ENCODE measurements around the gene PTPRT.

PTPRT gene

DNA sequence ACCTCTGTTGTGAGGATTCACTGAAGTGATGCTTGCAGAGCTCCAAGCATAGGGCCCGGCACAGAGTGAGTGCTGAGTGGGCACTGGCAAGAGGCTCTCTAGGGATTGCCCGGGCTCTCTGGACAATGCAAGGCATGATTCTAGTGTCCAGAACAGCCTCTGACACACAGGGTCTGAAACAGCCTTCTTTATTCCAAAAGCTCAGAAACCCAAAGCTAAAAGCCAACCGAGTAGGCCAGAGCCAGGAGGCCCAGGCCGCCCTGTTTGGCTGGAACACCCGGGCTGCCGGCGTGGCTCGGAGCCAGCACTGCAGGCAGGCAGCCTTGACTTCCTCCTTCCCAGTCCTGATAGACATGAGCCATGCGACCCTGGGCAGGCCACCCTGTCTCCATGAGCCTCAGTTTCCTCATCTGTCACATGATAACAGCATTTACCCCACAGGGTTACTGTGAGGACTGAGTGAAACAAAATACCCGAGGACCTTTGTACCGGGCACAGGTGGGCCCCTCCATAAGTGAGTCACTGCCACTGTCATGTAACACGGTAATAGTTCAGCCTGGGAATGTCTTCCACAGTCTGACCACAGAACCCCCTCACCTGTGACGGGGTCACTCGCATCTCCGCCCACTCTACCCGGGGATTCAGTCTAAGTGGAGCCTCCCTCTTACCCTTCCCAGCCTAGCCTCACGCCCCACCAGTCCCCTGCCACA lies 51.5 kb downstream of the PTPRT start:
- H3K4me1 ChIP-seq (ENCODE audit: control insufficient read depth in 1 of 2, insufficient read depth in 2 of 2, low read length in 2 of 2), result no peaks in the 10 kb centered on the region
- H3K27ac ChIP-seq (ENCODE audit: low read depth, low read length), result no peak overlapping the region
- no peak overlapping the region for H3K4me3 ChIP-seq (ENCODE audit: low read depth in 1 of 2, low read length in 2 of 2)
- H3K9me3 ChIP-seq (ENCODE audit: control insufficient read depth in 1 of 2, low read length in 2 of 2), result no peaks in the 10 kb centered on the region
- no peaks in the 10 kb centered on the region for H3K36me3 ChIP-seq (ENCODE audit: control insufficient read depth in 1 of 2, insufficient read depth in 2 of 2, low read length in 2 of 2)
- H3K27me3 ChIP-seq (ENCODE audit: control insufficient read depth in 1 of 2, insufficient read depth in 2 of 2, low read length in 2 of 2), result no peaks in the 10 kb centered on the region
- H3K9ac ChIP-seq (ENCODE audit: low read depth in 1 of 2, low read length in 2 of 2), result no peak overlapping the region

DNA sequence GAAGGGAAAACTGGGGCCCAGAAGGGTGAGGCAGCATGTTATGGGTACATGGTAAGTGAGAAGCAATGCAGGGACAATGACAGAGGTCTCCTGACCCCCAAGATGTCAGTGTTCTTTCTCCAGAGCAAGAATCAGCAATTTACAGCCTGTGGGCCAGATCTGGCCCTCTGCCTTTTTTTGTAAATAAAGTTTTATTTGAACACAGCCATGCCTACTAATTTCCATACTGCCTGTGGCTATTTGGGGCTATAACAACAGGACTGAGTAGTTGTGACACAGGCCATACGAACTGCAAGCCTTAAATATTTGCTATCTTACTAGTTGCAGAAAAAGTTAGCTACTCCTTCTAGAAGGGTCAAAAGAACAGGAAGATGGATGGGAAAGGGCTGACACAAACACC lies 52.5 kb downstream of the PTPRT start:
- no peak overlapping the region for H3K4me3 ChIP-seq (ENCODE audit: low read depth in 1 of 2, low read length in 2 of 2)
- H3K36me3 ChIP-seq (ENCODE audit: control insufficient read depth in 1 of 2, insufficient read depth in 2 of 2, low read length in 2 of 2), result no peaks in the 10 kb centered on the region
- H3K27ac ChIP-seq (ENCODE audit: low read depth, low read length), result no peak overlapping the region
- H3K4me1 ChIP-seq (ENCODE audit: control insufficient read depth in 1 of 2, insufficient read depth in 2 of 2, low read length in 2 of 2), result no peaks in the 10 kb centered on the region
- no peaks in the 10 kb centered on the region for H3K27me3 ChIP-seq (ENCODE audit: control insufficient read depth in 1 of 2, insufficient read depth in 2 of 2, low read length in 2 of 2)
- no peaks in the 10 kb centered on the region for H3K9me3 ChIP-seq (ENCODE audit: control insufficient read depth in 1 of 2, low read length in 2 of 2)
- no peak overlapping the region for H3K9ac ChIP-seq (ENCODE audit: low read depth in 1 of 2, low read length in 2 of 2)

DNA sequence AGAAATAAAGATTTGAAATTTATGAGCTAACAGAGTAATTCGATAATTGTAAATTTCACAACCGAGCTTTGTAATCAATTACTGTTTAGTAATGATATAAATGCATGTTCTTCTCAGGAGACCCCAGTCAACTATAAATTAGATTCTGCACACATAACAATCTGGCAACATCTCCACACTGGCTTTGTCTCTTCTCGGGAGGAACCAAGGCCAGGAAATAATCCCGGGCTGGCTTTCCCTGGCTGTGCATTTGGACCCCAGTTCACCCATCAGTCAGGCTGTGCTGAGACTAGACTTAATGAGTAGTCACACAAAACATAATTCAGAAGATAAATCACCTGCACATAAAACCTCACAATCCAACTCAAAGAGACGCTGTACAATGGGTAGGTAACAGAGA lies 65.5 kb downstream of the PTPRT start:
- no peak overlapping the region for H3K27ac ChIP-seq (ENCODE audit: low read depth, low read length)
- no peak overlapping the region for H3K9ac ChIP-seq (ENCODE audit: low read depth in 1 of 2, low read length in 2 of 2)
- no peaks in the 10 kb centered on the region for H3K27me3 ChIP-seq (ENCODE audit: control insufficient read depth in 1 of 2, insufficient read depth in 2 of 2, low read length in 2 of 2)
- H3K9me3 ChIP-seq (ENCODE audit: control insufficient read depth in 1 of 2, low read length in 2 of 2), result no peaks in the 10 kb centered on the region
- no peaks in the 10 kb centered on the region for H3K36me3 ChIP-seq (ENCODE audit: control insufficient read depth in 1 of 2, insufficient read depth in 2 of 2, low read length in 2 of 2)
- H3K4me3 ChIP-seq (ENCODE audit: low read depth in 1 of 2, low read length in 2 of 2), result no peak overlapping the region
- H3K4me1 ChIP-seq (ENCODE audit: control insufficient read depth in 1 of 2, insufficient read depth in 2 of 2, low read length in 2 of 2), result no peaks in the 10 kb centered on the region

DNA sequence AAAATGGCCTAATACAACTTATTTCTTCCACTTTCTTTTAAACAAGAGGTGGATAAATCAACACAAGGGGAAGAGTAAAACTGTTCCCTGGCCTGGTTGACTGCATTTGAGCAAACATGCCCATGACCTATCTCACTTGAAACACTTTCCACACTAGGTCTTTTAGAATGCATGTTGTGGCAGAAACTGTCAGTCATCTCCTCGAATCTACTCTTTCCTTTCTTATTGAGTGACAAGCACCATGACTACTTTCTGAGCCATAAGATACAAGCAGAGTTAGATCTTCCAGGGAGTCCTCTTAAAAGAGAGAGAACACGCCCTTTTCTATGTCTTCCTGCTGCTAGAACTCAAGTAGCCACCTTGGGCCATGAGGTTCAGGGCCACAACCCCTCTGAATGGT lies 66.5 kb downstream of the PTPRT start:
- Histone ChIP-seq H3K4me3 (ENCODE audit: low read depth in 1 of 2, low read length in 2 of 2) (no peak overlapping the region), H3K4me1 (ENCODE audit: control insufficient read depth in 1 of 2, insufficient read depth in 2 of 2, low read length in 2 of 2) (no peaks in the 10 kb centered on the region), H3K27ac (ENCODE audit: low read depth, low read length) (no peak overlapping the region), H3K9me3 (ENCODE audit: control insufficient read depth in 1 of 2, low read length in 2 of 2) (no peaks in the 10 kb centered on the region), H3K27me3 (ENCODE audit: control insufficient read depth in 1 of 2, insufficient read depth in 2 of 2, low read length in 2 of 2) (no peaks in the 10 kb centered on the region), H3K36me3 (ENCODE audit: control insufficient read depth in 1 of 2, insufficient read depth in 2 of 2, low read length in 2 of 2) (no peaks in the 10 kb centered on the region), H3K9ac (ENCODE audit: low read depth in 1 of 2, low read length in 2 of 2) (no peak overlapping the region)

DNA sequence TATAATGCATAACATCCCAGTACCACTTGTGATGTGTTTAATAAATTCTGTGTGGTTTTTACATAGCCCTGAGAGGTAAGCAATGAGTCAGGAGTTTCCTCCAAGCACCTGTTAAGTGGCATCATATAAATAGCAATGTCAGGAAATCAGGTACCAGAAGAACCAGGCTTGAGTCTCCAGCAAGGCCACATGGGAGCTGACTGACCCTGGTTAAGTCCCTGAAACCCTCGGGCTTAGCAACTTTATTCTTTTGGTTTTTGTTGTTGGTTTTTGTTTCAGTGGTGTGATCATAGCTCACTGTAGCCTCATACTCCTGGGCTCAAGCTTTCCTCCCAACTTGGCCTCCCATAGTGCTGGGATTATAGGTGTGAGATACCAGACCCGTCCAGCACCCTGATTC lies 70.0 kb downstream of the PTPRT start:
- Histone ChIP-seq H3K4me1 (ENCODE audit: control insufficient read depth in 1 of 2, insufficient read depth in 2 of 2, low read length in 2 of 2) (no peaks in the 10 kb centered on the region), H3K27ac (ENCODE audit: low read depth, low read length) (no peak overlapping the region), H3K4me3 (ENCODE audit: low read depth in 1 of 2, low read length in 2 of 2) (no peak overlapping the region), H3K27me3 (ENCODE audit: control insufficient read depth in 1 of 2, insufficient read depth in 2 of 2, low read length in 2 of 2) (no peaks in the 10 kb centered on the region), H3K9me3 (ENCODE audit: control insufficient read depth in 1 of 2, low read length in 2 of 2) (no peaks in the 10 kb centered on the region), H3K36me3 (ENCODE audit: control insufficient read depth in 1 of 2, insufficient read depth in 2 of 2, low read length in 2 of 2) (no peaks in the 10 kb centered on the region), H3K9ac (ENCODE audit: low read depth in 1 of 2, low read length in 2 of 2) (no peak overlapping the region)

DNA sequence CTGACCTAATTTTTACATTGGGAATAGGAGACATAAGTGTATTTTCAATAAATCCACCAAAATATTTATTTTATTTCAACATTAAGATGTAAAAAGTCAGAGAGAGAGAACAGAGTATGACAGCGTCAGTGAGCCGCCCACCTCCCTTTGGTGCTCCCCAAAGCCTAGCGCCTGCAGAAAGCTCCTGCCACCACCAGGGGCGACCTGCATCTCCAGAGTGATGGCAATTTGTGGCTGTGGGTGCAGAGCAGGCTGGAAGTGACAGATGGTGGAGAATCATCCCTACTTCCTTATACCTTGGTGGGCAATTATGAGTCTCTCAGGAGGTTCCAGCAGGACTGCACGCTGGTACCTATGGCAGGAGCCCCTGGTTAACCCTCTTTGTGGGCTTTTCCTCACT lies 87.3 kb downstream of the PTPRT start:
- no peak overlapping the region for H3K9ac ChIP-seq (ENCODE audit: low read depth in 1 of 2, low read length in 2 of 2)
- no peak overlapping the region for H3K4me3 ChIP-seq (ENCODE audit: low read depth in 1 of 2, low read length in 2 of 2)
- H3K36me3 ChIP-seq (ENCODE audit: control insufficient read depth in 1 of 2, insufficient read depth in 2 of 2, low read length in 2 of 2), result no peaks in the 10 kb centered on the region
- H3K4me1 ChIP-seq (ENCODE audit: control insufficient read depth in 1 of 2, insufficient read depth in 2 of 2, low read length in 2 of 2), result no peaks in the 10 kb centered on the region
- no peak overlapping the region for H3K27ac ChIP-seq (ENCODE audit: low read depth, low read length)
- H3K9me3 ChIP-seq (ENCODE audit: control insufficient read depth in 1 of 2, low read length in 2 of 2), result no peaks in the 10 kb centered on the region
- peaks cover 0 to 2% of the 10 kb centered on the region in 2 donors for H3K27me3 ChIP-seq (ENCODE audit: control insufficient read depth in 1 of 2, insufficient read depth in 2 of 2, low read length in 2 of 2)

DNA sequence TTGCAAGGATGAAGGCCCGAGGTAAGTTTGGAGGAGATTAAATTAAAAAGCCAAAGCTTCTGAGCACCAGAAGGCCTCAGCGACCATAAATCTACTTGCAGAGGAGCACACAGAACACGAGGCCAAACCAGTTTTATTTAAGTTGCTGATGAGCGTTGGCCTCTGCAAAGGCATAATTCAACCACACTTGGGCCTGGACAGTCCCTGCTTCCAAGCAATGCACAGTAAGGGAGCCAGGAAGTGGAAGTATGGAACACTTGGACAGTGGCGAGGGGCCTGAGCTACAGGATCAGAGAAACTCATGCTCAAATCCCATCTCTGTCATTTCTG lies 92.8 kb downstream of the PTPRT start:
- peaks cover 0 to 2% of the 10 kb centered on the region in 2 donors for H3K27me3 ChIP-seq (ENCODE audit: control insufficient read depth in 1 of 2, insufficient read depth in 2 of 2, low read length in 2 of 2)
- H3K4me3 ChIP-seq (ENCODE audit: low read depth in 1 of 2, low read length in 2 of 2), result no peak overlapping the region
- H3K27ac ChIP-seq (ENCODE audit: low read depth, low read length), result no peak overlapping the region
- H3K4me1 ChIP-seq (ENCODE audit: control insufficient read depth in 1 of 2, insufficient read depth in 2 of 2, low read length in 2 of 2), result no peaks in the 10 kb centered on the region
- H3K9ac ChIP-seq (ENCODE audit: low read depth in 1 of 2, low read length in 2 of 2), result no peak overlapping the region
- H3K9me3 ChIP-seq (ENCODE audit: control insufficient read depth in 1 of 2, low read length in 2 of 2), result peaks cover 0 to 3% of the 10 kb centered on the region in 2 donors
- no peaks in the 10 kb centered on the region for H3K36me3 ChIP-seq (ENCODE audit: control insufficient read depth in 1 of 2, insufficient read depth in 2 of 2, low read length in 2 of 2)

DNA sequence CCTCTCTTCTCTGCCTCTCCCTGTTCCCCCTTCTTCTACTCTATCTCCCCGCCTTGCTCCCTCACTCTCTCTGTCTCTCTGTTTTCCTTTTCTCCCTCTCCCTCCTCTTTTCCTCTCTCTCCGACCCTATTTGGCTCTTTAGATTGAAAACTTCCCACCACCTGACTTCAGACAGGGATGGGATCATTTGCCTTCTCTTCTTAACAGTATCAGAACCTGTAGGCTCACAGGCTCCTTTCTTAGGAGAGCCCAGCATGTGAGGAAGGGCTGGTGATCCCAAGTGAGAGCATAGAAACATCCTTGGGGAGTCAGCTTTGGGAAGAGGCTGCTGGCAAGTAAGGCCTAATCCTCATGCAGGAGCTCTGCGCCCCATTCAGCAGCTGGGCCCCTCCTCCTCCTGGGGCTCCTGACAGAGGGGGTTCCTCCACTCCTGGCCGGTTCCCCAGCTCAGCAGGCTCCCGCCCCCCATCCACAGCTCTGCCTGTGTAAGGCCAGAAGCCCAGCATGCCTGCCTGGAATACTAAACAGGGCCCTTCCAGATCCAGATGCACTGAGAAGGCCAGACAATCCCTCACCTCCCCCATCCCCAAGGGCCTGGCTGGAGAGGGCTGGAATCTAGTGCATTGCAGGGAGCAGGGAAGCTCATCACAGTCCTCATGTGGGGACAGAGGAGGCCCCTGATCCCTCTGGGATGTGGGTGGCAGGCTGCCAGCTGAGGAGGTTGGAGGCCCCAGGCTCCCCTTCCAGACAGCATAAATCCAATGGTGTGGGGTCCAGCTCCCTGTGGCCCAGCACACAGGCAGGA lies 93.4 kb downstream of the PTPRT start:
- Histone ChIP-seq H3K4me1 (ENCODE audit: control insufficient read depth in 1 of 2, insufficient read depth in 2 of 2, low read length in 2 of 2) (no peaks in the 10 kb centered on the region), H3K36me3 (ENCODE audit: control insufficient read depth in 1 of 2, insufficient read depth in 2 of 2, low read length in 2 of 2) (no peaks in the 10 kb centered on the region), H3K9ac (ENCODE audit: low read depth in 1 of 2, low read length in 2 of 2) (no peak overlapping the region), H3K9me3 (ENCODE audit: control insufficient read depth in 1 of 2, low read length in 2 of 2) (peaks cover 0 to 3% of the 10 kb centered on the region in 2 donors), H3K27ac (ENCODE audit: low read depth, low read length) (no peak overlapping the region), H3K4me3 (ENCODE audit: low read depth in 1 of 2, low read length in 2 of 2) (no peak overlapping the region), H3K27me3 (ENCODE audit: control insufficient read depth in 1 of 2, insufficient read depth in 2 of 2, low read length in 2 of 2) (peaks cover 0 to 2% of the 10 kb centered on the region in 2 donors)

DNA sequence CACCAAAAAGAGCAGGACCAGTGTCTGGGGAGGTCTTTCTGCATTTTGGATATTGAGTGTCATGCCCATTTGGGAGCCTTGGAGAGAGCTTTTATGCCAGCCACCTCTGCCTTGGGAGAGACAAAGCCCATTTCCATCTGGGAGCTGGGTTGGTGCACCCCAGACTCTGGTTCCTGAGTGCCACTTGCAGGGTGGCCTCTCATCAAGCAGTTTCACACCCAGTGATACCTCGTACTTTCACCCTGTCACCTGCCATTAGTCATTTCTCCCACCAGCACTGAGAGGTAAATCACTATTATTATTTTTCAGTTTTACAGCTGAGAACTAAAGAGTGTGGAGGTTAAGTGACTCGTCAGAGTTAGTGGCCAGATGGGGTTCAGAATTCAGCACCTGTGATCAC lies 94.7 kb downstream of the PTPRT start:
- no peak overlapping the region for H3K9ac ChIP-seq (ENCODE audit: low read depth in 1 of 2, low read length in 2 of 2)
- H3K27ac ChIP-seq (ENCODE audit: low read depth, low read length), result no peak overlapping the region
- no peak overlapping the region for H3K4me3 ChIP-seq (ENCODE audit: low read depth in 1 of 2, low read length in 2 of 2)
- H3K36me3 ChIP-seq (ENCODE audit: control insufficient read depth in 1 of 2, insufficient read depth in 2 of 2, low read length in 2 of 2), result no peaks in the 10 kb centered on the region
- peaks cover 0 to 3% of the 10 kb centered on the region in 2 donors for H3K9me3 ChIP-seq (ENCODE audit: control insufficient read depth in 1 of 2, low read length in 2 of 2)
- peaks cover 0 to 2% of the 10 kb centered on the region in 2 donors for H3K27me3 ChIP-seq (ENCODE audit: control insufficient read depth in 1 of 2, insufficient read depth in 2 of 2, low read length in 2 of 2)
- no peaks in the 10 kb centered on the region for H3K4me1 ChIP-seq (ENCODE audit: control insufficient read depth in 1 of 2, insufficient read depth in 2 of 2, low read length in 2 of 2)

DNA sequence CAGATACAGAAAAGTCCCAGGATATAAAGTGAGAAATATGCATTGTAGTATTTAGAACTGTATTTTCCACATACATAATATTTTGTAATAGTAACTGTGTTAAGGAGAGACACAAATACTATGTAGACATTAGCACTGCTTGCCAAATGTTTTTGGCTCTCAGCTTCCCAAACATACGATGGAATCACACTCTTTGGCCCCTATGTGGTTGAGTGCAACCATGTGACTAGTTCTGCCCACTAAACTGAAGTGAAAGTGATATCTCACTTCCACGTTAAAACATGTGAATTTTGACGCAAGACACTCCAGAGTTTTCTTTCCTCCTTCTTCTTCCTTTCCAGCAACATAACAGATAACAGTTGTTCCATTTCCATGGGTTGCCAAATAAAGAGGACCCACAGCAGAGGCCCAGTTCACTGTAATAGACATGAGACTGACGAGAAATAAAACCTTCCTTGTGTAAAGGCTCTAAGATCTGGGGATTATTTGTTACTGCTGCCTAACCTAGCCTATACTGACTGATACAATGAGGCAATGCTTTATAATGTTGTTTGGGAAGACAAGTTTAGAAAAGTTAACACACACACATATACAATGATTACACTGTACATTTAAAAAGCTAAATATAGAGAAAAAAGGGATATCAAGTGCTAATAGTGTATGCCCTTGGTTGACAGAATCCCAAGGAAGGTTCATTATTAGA lies 97.2 kb downstream of the PTPRT start:
- H3K36me3 ChIP-seq (ENCODE audit: control insufficient read depth in 1 of 2, insufficient read depth in 2 of 2, low read length in 2 of 2), result no peaks in the 10 kb centered on the region
- no peaks in the 10 kb centered on the region for H3K4me1 ChIP-seq (ENCODE audit: control insufficient read depth in 1 of 2, insufficient read depth in 2 of 2, low read length in 2 of 2)
- H3K27ac ChIP-seq (ENCODE audit: low read depth, low read length), result no peak overlapping the region
- H3K9ac ChIP-seq (ENCODE audit: low read depth in 1 of 2, low read length in 2 of 2), result no peak overlapping the region
- peaks cover 0 to 3% of the 10 kb centered on the region in 2 donors for H3K9me3 ChIP-seq (ENCODE audit: control insufficient read depth in 1 of 2, low read length in 2 of 2)
- no peak overlapping the region for H3K4me3 ChIP-seq (ENCODE audit: low read depth in 1 of 2, low read length in 2 of 2)
- H3K27me3 ChIP-seq (ENCODE audit: control insufficient read depth in 1 of 2, insufficient read depth in 2 of 2, low read length in 2 of 2), result no peaks in the 10 kb centered on the region

Measured in duodenal mucosa (tissue), 2 donors.